Neural cell (in vitro differentiated cells): Measurements from ENCODE around the gene PSPH.

ENCODE experiments used
- CTCF ChIP-seq: fragments of 450-650 bp; IDR thresholded peaks from 2 replicates; pipeline ENCODE4 v1.5.1; 2014; ENCODE audit warnings: antibody characterized with exemption, mild to moderate bottlenecking, moderate library complexity; ENCODE audit not compliant: poor library complexity, severe bottlenecking
- TAF1 ChIP-seq: IDR thresholded peaks from 2 replicates; pipeline ENCODE4 v1.6.1; 2012; ENCODE audit warnings: low read depth

- TF ChIP-seq CTCF (no peak), TAF1 (no peak)
Observed at GRCh38 chr7:55969391-55969790, 81.9 kb downstream of the PSPH start.
